Astrocyte (in vitro differentiated cells and primary cell): ENCODE data around the gene GPX6. TPM values are rescaled to one million over a fixed set of nuclear protein-coding genes. Genes with fewer than 3 reads are reported as not detected.

Experiments
- DNase-seq: peaks from one replicate; pipeline ENCODE4 v3.0.0-alpha.2; 2010; ENCODE audit warnings: low read depth
- FAIRE-seq: peaks from 2 replicates; lab custom pipeline; 2011; peaks lifted over from hg19 to GRCh38; lab: Jason Lieb, UNC
- H2AFZ ChIP-seq: 2 replicates; pipeline ENCODE4 v1.6.0; 2012; ENCODE audit warnings: low read depth, low read length, inconsistent platforms
- H3K27ac ChIP-seq: 2 replicates; pipeline ENCODE4 v1.5.1; 2011; ENCODE audit warnings: low read depth, low read length, inconsistent platforms
- H3K27me3 ChIP-seq: 2 replicates; pipeline ENCODE4 v1.6.0; 2011; ENCODE audit warnings: low read length, inconsistent platforms; ENCODE audit not compliant: insufficient read depth
- H3K36me3 ChIP-seq: 2 replicates; pipeline ENCODE4 v1.5.1; 2011; ENCODE audit warnings: low read length, inconsistent platforms; ENCODE audit not compliant: insufficient read depth
- H3K4me1 ChIP-seq: 2 replicates; pipeline ENCODE4 v1.5.1; 2011; ENCODE audit warnings: low read length, inconsistent platforms; ENCODE audit not compliant: insufficient read depth
- H3K4me2 ChIP-seq: 2 replicates; pipeline ENCODE4 v1.6.0; 2012; ENCODE audit warnings: low read length, inconsistent platforms
- H3K4me3 ChIP-seq: 2 replicates; pipeline ENCODE4 v1.5.1; 2011; ENCODE audit warnings: low read depth, mild to moderate bottlenecking, low read length, inconsistent platforms; ENCODE audit not compliant: insufficient read depth
- H3K79me2 ChIP-seq: 2 replicates; pipeline ENCODE4 v1.6.0; 2012; ENCODE audit warnings: mild to moderate bottlenecking, low read length, inconsistent platforms; ENCODE audit not compliant: insufficient read depth
- H3K9ac ChIP-seq: 2 replicates; pipeline ENCODE4 v1.6.0; 2012; ENCODE audit warnings: mild to moderate bottlenecking, low read length, inconsistent platforms
- H3K9me3 ChIP-seq: 2 replicates; pipeline ENCODE4 v1.5.1; 2012; ENCODE audit warnings: low read depth, mild to moderate bottlenecking, low read length, inconsistent platforms; ENCODE audit not compliant: insufficient read depth
- H4K20me1 ChIP-seq: 2 replicates; pipeline ENCODE4 v1.6.0; 2012; ENCODE audit warnings: low read length, inconsistent platforms; ENCODE audit not compliant: insufficient read depth
- H3K27ac Mint-ChIP-seq: one replicate; pipeline ENCODE4 v1.8.0; 2021; ENCODE audit warnings: mild to moderate bottlenecking, mixed read lengths; ENCODE audit not compliant: unreplicated experiment
- H3K27me3 Mint-ChIP-seq: one replicate; pipeline ENCODE4 v1.8.0; 2021; ENCODE audit warnings: low read depth, mixed read lengths; ENCODE audit not compliant: unreplicated experiment
- H3K36me3 Mint-ChIP-seq: one replicate; pipeline ENCODE4 v1.8.0; 2021; ENCODE audit warnings: low read depth, mixed read lengths; ENCODE audit not compliant: unreplicated experiment
- H3K4me1 Mint-ChIP-seq: one replicate; pipeline ENCODE4 v1.8.0; 2021; ENCODE audit warnings: low read depth, mixed read lengths; ENCODE audit not compliant: unreplicated experiment
- H3K4me3 Mint-ChIP-seq: one replicate; pipeline ENCODE4 v1.8.0; 2021; ENCODE audit warnings: mild to moderate bottlenecking, moderate library complexity, mixed read lengths; ENCODE audit not compliant: unreplicated experiment
- H3K9me3 Mint-ChIP-seq: one replicate; pipeline ENCODE4 v1.8.0; 2021; ENCODE audit warnings: mild to moderate bottlenecking, mixed read lengths; ENCODE audit not compliant: unreplicated experiment
- CTCF ChIP-seq: IDR thresholded peaks from 2 replicates; pipeline ENCODE4 v1.5.1; 2011; ENCODE audit warnings: low read depth, mild to moderate bottlenecking, inconsistent platforms, low read length, moderate library complexity; ENCODE audit not compliant: insufficient read depth
- EZH2 ChIP-seq: IDR thresholded peaks from 2 replicates; pipeline ENCODE4 v1.6.1; 2012; ENCODE audit warnings: mild to moderate bottlenecking, low read length, inconsistent platforms; ENCODE audit not compliant: insufficient read depth
- total RNA-seq: library from RNA; stranded (reverse); gene quantifications from 2 replicates; pipeline ENCODE4 v1.2.1, GENCODE V29; 2021

Gene GPX6
- total RNA-seq, 1 donor from 2014 or later, result not detected

- H4K20me1 ChIP-seq, result no peaks in the 10 kb centered on the region
- H3K4me1 ChIP-seq, result no peaks in the 10 kb centered on the region
- DNase-seq, result no peak
- H3K4me3 ChIP-seq, result no peak overlapping the region
- no peak for FAIRE-seq
- Mint-ChIP-seq H3K36me3 (no peaks in the 10 kb centered on the region), H3K4me1 (peaks cover 3% of the 10 kb centered on the region), H3K4me3 (no peak overlapping the region), H3K27ac (no peak overlapping the region), H3K9me3 (peaks cover 3% of the 10 kb centered on the region), H3K27me3 (peaks cover 57% of the 10 kb centered on the region)
- no peaks in the 10 kb centered on the region for H3K36me3 ChIP-seq
- H3K9me3 ChIP-seq, result no peaks in the 10 kb centered on the region
- TF ChIP-seq CTCF (no peak), EZH2 (no peak)
- H3K9ac ChIP-seq, result no peak overlapping the region
- H3K27me3 ChIP-seq, result peaks cover 16% of the 10 kb centered on the region
- H3K79me2 ChIP-seq, result no peaks in the 10 kb centered on the region
- no peak overlapping the region for H3K4me2 ChIP-seq
- H3K27ac ChIP-seq, result no peak overlapping the region
- no peak overlapping the region for H2AFZ ChIP-seq
These were observed 39.5 kb upstream of the GPX6 start for GRCh38 chr6:28555136-28555535.

- peaks cover 3% of the 10 kb centered on the region for H3K4me1 Mint-ChIP-seq
- Histone ChIP-seq H3K9ac (no peak overlapping the region), H3K4me1 (no peaks in the 10 kb centered on the region), H3K4me3 (peak overlapping the region; percentile 29), H3K9me3 (no peaks in the 10 kb centered on the region), H3K27ac (no peak overlapping the region), H3K27me3 (peaks cover 16% of the 10 kb centered on the region), H3K36me3 (no peaks in the 10 kb centered on the region), H3K79me2 (no peaks in the 10 kb centered on the region), H3K4me2 (peak overlapping the region; percentile 74), H4K20me1 (no peaks in the 10 kb centered on the region), H2AFZ (peak overlapping the region; percentile 60)
- H3K27me3 Mint-ChIP-seq, result peaks cover 51% of the 10 kb centered on the region
- no peak for FAIRE-seq
- peaks cover 3% of the 10 kb centered on the region for H3K9me3 Mint-ChIP-seq
- TF ChIP-seq CTCF (no peak), EZH2 (no peak)
- no peaks in the 10 kb centered on the region for H3K36me3 Mint-ChIP-seq
- no peak for DNase-seq
- peak overlapping the region; percentile 64 for H3K27ac Mint-ChIP-seq
- peak overlapping the region; percentile 4 for H3K4me3 Mint-ChIP-seq
These were observed 38.6 kb upstream of the GPX6 start for GRCh38 chr6:28553986-28554881.
